IMR-90 (cell line): Measurements from ENCODE around the gene CD36. TPM values are rescaled to one million over a fixed set of nuclear protein-coding genes. Genes with fewer than 3 reads are reported as not detected.

Experiments used
- ATAC-seq: fragments of 200-7000 bp; cut with Tn5 transposase; 2 replicates; pipeline ENCODE4 v1.9.1; 2020; ENCODE audit warnings: low read depth, mild to moderate bottlenecking, moderate library complexity
- BruUV-seq: library from RNA; stranded (reverse); fragments of 400-500 nt; replicated peaks from 2 replicates; lab custom pipeline; 2021; lab: Mats Ljungman, UMichigan
- CTCF ChIA-PET: fragments of 300-600 bp; formaldehyde crosslinking; extraction: SDS; loops from one replicate; lab custom pipeline; 2021; ENCODE audit warnings: antibody characterized with exemption; lab: Yijun Ruan, JAX
- POLR2A ChIA-PET: fragments of 300-600 bp; sonication (Branson Sonifier 250); formaldehyde crosslinking; loops from one replicate; lab custom pipeline; 2022; ENCODE audit warnings: antibody characterized with exemption; ENCODE audit not compliant: unreplicated experiment; lab: Charles Lee
- DNase-seq: peaks from one replicate; pipeline ENCODE4 v3.0.0; 2013
- H2AFZ ChIP-seq: replicated peaks from 2 replicates; pipeline ENCODE3; 2013; ENCODE audit warnings: low read length, mild to moderate bottlenecking; ENCODE audit not compliant: poor library complexity
- H2AK5ac ChIP-seq: 2 replicates; pipeline ENCODE4 v1.6.1; 2013; ENCODE audit warnings: low read depth, low read length, inconsistent platforms
- H2AK9ac ChIP-seq: replicated peaks from 2 replicates; pipeline ENCODE3; 2013; ENCODE audit warnings: mild to moderate bottlenecking, low read depth, low read length, moderate library complexity; ENCODE audit not compliant: poor library complexity
- H2BK120ac ChIP-seq: 2 replicates; pipeline ENCODE4 v1.6.1; 2013; ENCODE audit warnings: low read depth, low read length, inconsistent platforms
- H2BK15ac ChIP-seq: 3 replicates; pipeline ENCODE4 v1.6.1; 2013; ENCODE audit warnings: low read depth, low read length, inconsistent platforms
- H2BK20ac ChIP-seq: 2 replicates; pipeline ENCODE4 v1.6.1; 2013; ENCODE audit warnings: low read depth, mild to moderate bottlenecking, inconsistent platforms, low read length, moderate library complexity
- H2BK5ac ChIP-seq: 2 replicates; pipeline ENCODE4 v1.6.1; 2013; ENCODE audit warnings: mild to moderate bottlenecking, low read depth, low read length, inconsistent platforms; ENCODE audit not compliant: poor library complexity, severe bottlenecking
- H3K14ac ChIP-seq: replicated peaks from 2 replicates; pipeline ENCODE4 v1.6.1; 2013; ENCODE audit warnings: low read depth, low read length, inconsistent platforms
- H3K18ac ChIP-seq: 2 replicates; pipeline ENCODE4 v1.6.1; 2013; ENCODE audit warnings: low read depth, low read length, control low read depth
- H3K23ac ChIP-seq: 2 replicates; pipeline ENCODE4 v1.6.1; 2013; ENCODE audit warnings: low read depth, low read length, inconsistent platforms
- H3K27ac ChIP-seq: 2 replicates; pipeline ENCODE4 v1.5.1; 2013; ENCODE audit warnings: mild to moderate bottlenecking, control low read depth, low read length; ENCODE audit not compliant: insufficient read depth
- H3K27me3 ChIP-seq: 2 replicates; pipeline ENCODE4 v1.6.1; 2013; ENCODE audit warnings: low read length; ENCODE audit not compliant: control insufficient read depth, insufficient read depth
- H3K36me3 ChIP-seq: 2 replicates; pipeline ENCODE4 v1.6.1; 2013; ENCODE audit warnings: low read length, mixed read lengths; ENCODE audit not compliant: control insufficient read depth, insufficient read depth
- H3K4ac ChIP-seq: 2 replicates; pipeline ENCODE4 v1.6.1; 2013; ENCODE audit warnings: low read depth, low read length, inconsistent platforms
- H3K4me1 ChIP-seq: 2 replicates; pipeline ENCODE4 v1.6.1; 2013; ENCODE audit warnings: low read length, mixed read lengths; ENCODE audit not compliant: control insufficient read depth, insufficient read depth
- H3K4me2 ChIP-seq: 2 replicates; pipeline ENCODE4 v1.6.1; 2013; ENCODE audit warnings: low read depth, mild to moderate bottlenecking, control low read depth, low read length, moderate library complexity
- H3K4me3 ChIP-seq: 2 replicates; pipeline ENCODE4 v1.5.1; 2013; ENCODE audit warnings: low read depth, mild to moderate bottlenecking, control low read depth, low read length, moderate library complexity; ENCODE audit not compliant: insufficient read depth
- H3K56ac ChIP-seq: 2 replicates; pipeline ENCODE4 v1.6.1; 2013; ENCODE audit warnings: low read length, inconsistent platforms; ENCODE audit not compliant: insufficient read depth; ENCODE audit errors: extremely low read depth
- H3K79me1 ChIP-seq, 2 experiments: 2 replicates each; pipeline ENCODE4 v1.6.1; 2013; ENCODE audit warnings: low read length in 2 of 2, inconsistent platforms in 1 of 2, low read depth in 1 of 2
- H3K9ac ChIP-seq: 2 replicates; pipeline ENCODE4 v1.6.1; 2013; ENCODE audit warnings: low read depth, low read length, control low read depth
- H3K9me1 ChIP-seq: 2 replicates; pipeline ENCODE4 v1.6.1; 2013; ENCODE audit warnings: low read length, inconsistent platforms; ENCODE audit not compliant: insufficient read depth
- H3K9me3 ChIP-seq: 2 replicates; pipeline ENCODE4 v1.6.1; 2013; ENCODE audit warnings: low read length; ENCODE audit not compliant: control insufficient read depth, insufficient read depth
- H4K20me1 ChIP-seq: 2 replicates; pipeline ENCODE4 v1.6.1; 2013; ENCODE audit warnings: low read length, inconsistent platforms; ENCODE audit not compliant: insufficient read depth
- H4K5ac ChIP-seq: 2 replicates; pipeline ENCODE4 v1.6.1; 2013; ENCODE audit warnings: mild to moderate bottlenecking, low read depth, low read length, control low read depth
- H4K8ac ChIP-seq, 2 experiments: 2 replicates each; pipeline ENCODE4 v1.6.1; 2013; ENCODE audit warnings: low read depth in 2 of 2, low read length in 2 of 2, control low read depth in 1 of 2, inconsistent platforms in 1 of 2
- H4K91ac ChIP-seq: 2 replicates; pipeline ENCODE4 v1.6.1; 2013; ENCODE audit warnings: low read depth, low read length, inconsistent platforms; ENCODE audit not compliant: insufficient read depth
- BHLHE40 ChIP-seq: fragments of 150-350 bp; IDR thresholded peaks from 2 replicates; pipeline ENCODE4 v1.6.1; 2016; ENCODE audit warnings: mild to moderate bottlenecking, low read depth, low read length
- CEBPB ChIP-seq: IDR thresholded peaks from 2 replicates; pipeline ENCODE4 v1.6.1; 2012; ENCODE audit warnings: low read depth, low read length, improper control_type of control experiment
- CHD1 ChIP-seq: IDR thresholded peaks from 2 replicates; pipeline ENCODE4 v1.6.1; 2012; ENCODE audit warnings: low read depth, low read length, improper control_type of control experiment
- FOS ChIP-seq: fragments of 150-350 bp; IDR thresholded peaks from 2 replicates; pipeline ENCODE4 v1.6.1; 2016; ENCODE audit warnings: low read depth, low read length
- MAFK ChIP-seq: IDR thresholded peaks from 2 replicates; pipeline ENCODE4 v1.6.1; 2012; ENCODE audit warnings: low read depth, low read length, improper control_type of control experiment
- MAZ ChIP-seq: IDR thresholded peaks from 2 replicates; pipeline ENCODE4 v1.6.1; 2012; ENCODE audit warnings: low read depth, mild to moderate bottlenecking, low read length, improper control_type of control experiment, moderate library complexity, borderline replicate concordance
- MXI1 ChIP-seq: IDR thresholded peaks from 2 replicates; pipeline ENCODE4 v1.6.1; 2012; ENCODE audit warnings: low read depth, mild to moderate bottlenecking, low read length, moderate library complexity, borderline replicate concordance
- NFE2L2 ChIP-seq: fragments of 150-350 bp; IDR thresholded peaks from 2 replicates; pipeline ENCODE4 v1.6.1; 2016; ENCODE audit warnings: low read depth, mild to moderate bottlenecking, low read length
- POLR2A ChIP-seq: IDR thresholded peaks from 2 replicates; pipeline ENCODE4 v1.6.1; 2012; ENCODE audit warnings: mild to moderate bottlenecking, low read depth, low read length
- RAD21 ChIP-seq: IDR thresholded peaks from 2 replicates; pipeline ENCODE4 v1.6.1; 2012; ENCODE audit warnings: low read length, improper control_type of control experiment
- RCOR1 ChIP-seq: IDR thresholded peaks from 2 replicates; pipeline ENCODE4 v1.6.1; 2012; ENCODE audit warnings: mild to moderate bottlenecking, low read length, improper control_type of control experiment; ENCODE audit not compliant: insufficient replicate concordance
- RFX5 ChIP-seq: IDR thresholded peaks from 2 replicates; pipeline ENCODE4 v1.8.0; 2012; ENCODE audit warnings: low read depth, mild to moderate bottlenecking, low read length, moderate library complexity
- SMC3 ChIP-seq: fragments of 150-350 bp; IDR thresholded peaks from 2 replicates; pipeline ENCODE4 v1.6.1; 2016; ENCODE audit warnings: low read depth, mild to moderate bottlenecking, antibody characterized with exemption, low read length, moderate library complexity
- WGBS, 2 experiments: methylation state at CpG; one replicate each; pipeline versions ENCODE4 v1.1.5 to v1.1.7; 2013; ENCODE audit warnings: missing lambda C conversion rate in 2 of 2; ENCODE audit not compliant: insufficient read length in 1 of 2; ENCODE audit errors: extremely low coverage in 2 of 2; 5-methylcytosine and 5-hydroxymethylcytosine counted together
- dilution Hi-C: fragments of 300-500 bp; cut with HindIII; formaldehyde crosslinking; loops from one replicate; pipeline ENCODE4 v1.14.3; 2018; ENCODE audit warnings: low sequenced_read_pairs; ENCODE audit not compliant: unreplicated experiment
- in situ Hi-C: fragments of 300-500 bp; cut with MboI; formaldehyde crosslinking; loops from 3 replicates; pipeline ENCODE4 v1.14.3; 2019; ENCODE audit warnings: low sequenced_read_pairs, inconsistent platforms, mixed read lengths
- intact Hi-C: fragments of 100-400 bp; cut with micrococcal nuclease; formaldehyde crosslinking; loops from 2 replicates; pipeline ENCODE4 v1.10.0; 2022
- polyA plus RNA-seq, 3 experiments: library from polyadenylated mRNA; depleted of rRNA; stranded (reverse); fragments of >200 nt; gene quantifications; 2 replicates each; pipeline ENCODE4 v1.2.3, GENCODE V29; 2012; ENCODE audit warnings: low replicate concordance in 1 of 3
- total RNA-seq: library from RNA; depleted of rRNA; stranded (reverse); fragments of >200 nt; gene quantifications from 2 replicates; pipeline ENCODE4 v1.2.3, GENCODE V29; 2012
- TF ChIP-seq, protein P1 (sequence below): fragments of 150-350 bp; IDR thresholded peaks from 2 replicates; pipeline ENCODE4 v1.6.1; 2016; ENCODE audit warnings: low read depth, mild to moderate bottlenecking, low read length, moderate library complexity, borderline replicate concordance
- TF ChIP-seq, protein P2 (sequence below): conservative IDR thresholded peaks from 2 replicates; pipeline ENCODE4 v1.5.1; 2012; ENCODE audit warnings: mild to moderate bottlenecking, low read depth, low read length, improper control_type of control experiment
- TF ChIP-seq, protein P3 (sequence below): fragments of 150-350 bp; IDR thresholded peaks from 2 replicates; pipeline ENCODE4 v1.6.1; 2017; ENCODE audit warnings: mild to moderate bottlenecking, antibody characterized with exemption, low read length, low read depth

The CD36 gene
- total and polyA plus RNA-seq, 2 of the 4 experiments (the other 2 are of a cell fraction) = 0.19 to 0.54 TPM

DNA sequence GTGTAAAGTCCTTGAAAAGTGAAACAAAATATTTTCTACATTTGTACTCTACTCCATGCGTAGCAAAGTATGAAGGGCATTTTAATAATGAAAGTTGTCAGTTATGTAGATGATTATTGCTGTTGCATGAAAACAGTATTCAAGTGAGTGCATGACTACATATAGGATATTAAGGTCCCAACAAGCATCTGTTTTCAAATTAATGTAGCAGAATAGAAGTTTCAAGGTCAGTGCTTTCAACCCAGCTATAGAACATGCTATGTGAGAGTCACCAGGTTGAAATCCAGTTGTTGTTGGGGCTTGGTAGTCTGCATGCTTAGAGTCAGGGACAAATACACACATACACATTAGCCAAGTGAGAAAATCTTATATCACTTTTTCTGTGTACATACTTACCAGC, 14.8 kb downstream of the CD36 start:
- no peak overlapping the region for H3K4ac ChIP-seq
- POLR2A ChIA-PET = no interaction called here

More for the DNA sequence above, 14.8 kb downstream of the CD36 start:
- in situ Hi-C loops = loop anchor here (25.0 kb wide), 1 partner anchor 566 kb away; no protein-coding TSS in a partner anchor
- Histone ChIP-seq H3K36me3 (no peaks in the 10 kb centered on the region), H3K18ac (no peak overlapping the region), H3K27ac (no peak overlapping the region), H2AK9ac (no peak overlapping the region), H2BK5ac (no peak overlapping the region), H2AFZ (no peak overlapping the region), H4K8ac (no peak overlapping the region), H4K91ac (no peak overlapping the region), H3K27me3 (no peaks in the 10 kb centered on the region), H2BK20ac (no peak overlapping the region), H3K9me1 (no peaks in the 10 kb centered on the region), H2BK15ac (no peak overlapping the region), H3K4me3 (no peak overlapping the region), H3K23ac (no peak overlapping the region), H3K4me2 (no peak overlapping the region), H4K20me1 (no peaks in the 10 kb centered on the region), H3K9me3 (no peaks in the 10 kb centered on the region), H3K56ac (no peak overlapping the region), H3K14ac (no peak overlapping the region), H3K9ac (no peak overlapping the region), H3K79me1 (no peaks in the 10 kb centered on the region), H2BK120ac (no peak overlapping the region), H3K4me1 (no peaks in the 10 kb centered on the region), H2AK5ac (no peak overlapping the region), H4K5ac (no peak overlapping the region)
- CTCF ChIA-PET = no interaction called here
- ATAC-seq = no peak
- intact Hi-C loops = loop anchor here (10.0 kb wide), 1 partner anchor 568 kb away; no protein-coding TSS in a partner anchor
- TF ChIP-seq RAD21 (no peak), MXI1 (no peak), CHD1 (no peak), SMC3 (no peak), NFE2L2 (no peak), BHLHE40 (no peak), RCOR1 (no peak), MAFK (no peak), POLR2A (no peak), FOS (no peak), RFX5 (no peak), CEBPB (no peak), MAZ (no peak)
- TF ChIP-seq, protein P1, sequence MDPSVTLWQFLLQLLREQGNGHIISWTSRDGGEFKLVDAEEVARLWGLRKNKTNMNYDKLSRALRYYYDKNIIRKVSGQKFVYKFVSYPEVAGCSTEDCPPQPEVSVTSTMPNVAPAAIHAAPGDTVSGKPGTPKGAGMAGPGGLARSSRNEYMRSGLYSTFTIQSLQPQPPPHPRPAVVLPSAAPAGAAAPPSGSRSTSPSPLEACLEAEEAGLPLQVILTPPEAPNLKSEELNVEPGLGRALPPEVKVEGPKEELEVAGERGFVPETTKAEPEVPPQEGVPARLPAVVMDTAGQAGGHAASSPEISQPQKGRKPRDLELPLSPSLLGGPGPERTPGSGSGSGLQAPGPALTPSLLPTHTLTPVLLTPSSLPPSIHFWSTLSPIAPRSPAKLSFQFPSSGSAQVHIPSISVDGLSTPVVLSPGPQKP = no peak
- TF ChIP-seq, protein P2, sequence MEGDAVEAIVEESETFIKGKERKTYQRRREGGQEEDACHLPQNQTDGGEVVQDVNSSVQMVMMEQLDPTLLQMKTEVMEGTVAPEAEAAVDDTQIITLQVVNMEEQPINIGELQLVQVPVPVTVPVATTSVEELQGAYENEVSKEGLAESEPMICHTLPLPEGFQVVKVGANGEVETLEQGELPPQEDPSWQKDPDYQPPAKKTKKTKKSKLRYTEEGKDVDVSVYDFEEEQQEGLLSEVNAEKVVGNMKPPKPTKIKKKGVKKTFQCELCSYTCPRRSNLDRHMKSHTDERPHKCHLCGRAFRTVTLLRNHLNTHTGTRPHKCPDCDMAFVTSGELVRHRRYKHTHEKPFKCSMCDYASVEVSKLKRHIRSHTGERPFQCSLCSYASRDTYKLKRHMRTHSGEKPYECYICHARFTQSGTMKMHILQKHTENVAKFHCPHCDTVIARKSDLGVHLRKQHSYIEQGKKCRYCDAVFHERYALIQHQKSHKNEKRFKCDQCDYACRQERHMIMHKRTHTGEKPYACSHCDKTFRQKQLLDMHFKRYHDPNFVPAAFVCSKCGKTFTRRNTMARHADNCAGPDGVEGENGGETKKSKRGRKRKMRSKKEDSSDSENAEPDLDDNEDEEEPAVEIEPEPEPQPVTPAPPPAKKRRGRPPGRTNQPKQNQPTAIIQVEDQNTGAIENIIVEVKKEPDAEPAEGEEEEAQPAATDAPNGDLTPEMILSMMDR = no peak
- TF ChIP-seq, protein P3, sequence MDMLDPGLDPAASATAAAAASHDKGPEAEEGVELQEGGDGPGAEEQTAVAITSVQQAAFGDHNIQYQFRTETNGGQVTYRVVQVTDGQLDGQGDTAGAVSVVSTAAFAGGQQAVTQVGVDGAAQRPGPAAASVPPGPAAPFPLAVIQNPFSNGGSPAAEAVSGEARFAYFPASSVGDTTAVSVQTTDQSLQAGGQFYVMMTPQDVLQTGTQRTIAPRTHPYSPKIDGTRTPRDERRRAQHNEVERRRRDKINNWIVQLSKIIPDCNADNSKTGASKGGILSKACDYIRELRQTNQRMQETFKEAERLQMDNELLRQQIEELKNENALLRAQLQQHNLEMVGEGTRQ = no peak
- no peak for DNase-seq
- dilution Hi-C loops = no loop called here
- BruUV-seq = no TSS peak
- no CpG with 5 or more reads among the region's 1 CpG for WGBS, 2 experiments
